Measurements from ENCODE around the gene RAMP1.

Gene RAMP1

GRCh38 chr2:237859082-237859433 lies 365 bp upstream of the RAMP1 start:
- no peaks in the 10 kb centered on the region for H3K36me3 ChIP-seq (ENCODE audit: insufficient read depth, low read length)
- H3K9me3 ChIP-seq (ENCODE audit: insufficient read depth, low read depth, low read length) = no peaks in the 10 kb centered on the region
- no peak overlapping the region for H3K9ac ChIP-seq (ENCODE audit: low read depth, low read length, poor library complexity, severe bottlenecking)
- no peak overlapping the region for H2AFZ ChIP-seq (ENCODE audit: low read length)
- no peaks in the 10 kb centered on the region for H3F3A ChIP-seq (ENCODE audit: low read depth)
- no peak overlapping the region for H3K4me3 ChIP-seq (ENCODE audit: low read length, poor library complexity, severe bottlenecking)
- no peaks in the 10 kb centered on the region for H3K27me3 ChIP-seq (ENCODE audit: insufficient read depth, low read length, poor library complexity, severe bottlenecking)
- peaks cover 2% of the 10 kb centered on the region for H3K4me1 ChIP-seq (ENCODE audit: insufficient read depth, low read length, poor library complexity, severe bottlenecking)
- H3K4me2 ChIP-seq (ENCODE audit: low read depth, low read length, poor library complexity, severe bottlenecking) = no peak overlapping the region
- no peaks in the 10 kb centered on the region for H3K9me2 ChIP-seq (replicated peaks; ENCODE audit: low read depth, low read length)
- H3K79me2 ChIP-seq (ENCODE audit: insufficient read depth, low read length) = no peaks in the 10 kb centered on the region
- TF ChIP-seq EZH2phosphoT487 (IDR thresholded peaks at IDR 0.05; ENCODE audit: borderline replicate concordance) = no peak
- TF ChIP-seq, protein P1, sequence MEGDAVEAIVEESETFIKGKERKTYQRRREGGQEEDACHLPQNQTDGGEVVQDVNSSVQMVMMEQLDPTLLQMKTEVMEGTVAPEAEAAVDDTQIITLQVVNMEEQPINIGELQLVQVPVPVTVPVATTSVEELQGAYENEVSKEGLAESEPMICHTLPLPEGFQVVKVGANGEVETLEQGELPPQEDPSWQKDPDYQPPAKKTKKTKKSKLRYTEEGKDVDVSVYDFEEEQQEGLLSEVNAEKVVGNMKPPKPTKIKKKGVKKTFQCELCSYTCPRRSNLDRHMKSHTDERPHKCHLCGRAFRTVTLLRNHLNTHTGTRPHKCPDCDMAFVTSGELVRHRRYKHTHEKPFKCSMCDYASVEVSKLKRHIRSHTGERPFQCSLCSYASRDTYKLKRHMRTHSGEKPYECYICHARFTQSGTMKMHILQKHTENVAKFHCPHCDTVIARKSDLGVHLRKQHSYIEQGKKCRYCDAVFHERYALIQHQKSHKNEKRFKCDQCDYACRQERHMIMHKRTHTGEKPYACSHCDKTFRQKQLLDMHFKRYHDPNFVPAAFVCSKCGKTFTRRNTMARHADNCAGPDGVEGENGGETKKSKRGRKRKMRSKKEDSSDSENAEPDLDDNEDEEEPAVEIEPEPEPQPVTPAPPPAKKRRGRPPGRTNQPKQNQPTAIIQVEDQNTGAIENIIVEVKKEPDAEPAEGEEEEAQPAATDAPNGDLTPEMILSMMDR (conservative IDR thresholded peaks at IDR 0.05; ENCODE audit: low read length) = no peak
- H4K20me1 ChIP-seq (ENCODE audit: insufficient read depth, low read length, poor library complexity, severe bottlenecking) = no peaks in the 10 kb centered on the region

GRCh38 chr2:237860273-237860935 lies 981 bp downstream of the RAMP1 start:
- Histone ChIP-seq H4K20me1 (ENCODE audit: insufficient read depth, low read length, poor library complexity, severe bottlenecking) (no peaks in the 10 kb centered on the region), H3K27me3 (ENCODE audit: insufficient read depth, low read length, poor library complexity, severe bottlenecking) (no peaks in the 10 kb centered on the region), H3K4me3 (ENCODE audit: low read length, poor library complexity, severe bottlenecking) (no peak overlapping the region), H3K4me1 (ENCODE audit: insufficient read depth, low read length, poor library complexity, severe bottlenecking) (peaks cover 2% of the 10 kb centered on the region), H3F3A (ENCODE audit: low read depth) (no peaks in the 10 kb centered on the region), H3K36me3 (ENCODE audit: insufficient read depth, low read length) (no peaks in the 10 kb centered on the region), H3K9me2 (replicated peaks; ENCODE audit: low read depth, low read length) (no peaks in the 10 kb centered on the region), H3K79me2 (ENCODE audit: insufficient read depth, low read length) (no peaks in the 10 kb centered on the region), H3K9me3 (ENCODE audit: insufficient read depth, low read depth, low read length) (no peaks in the 10 kb centered on the region), H2AFZ (ENCODE audit: low read length) (no peak overlapping the region), H3K4me2 (ENCODE audit: low read depth, low read length, poor library complexity, severe bottlenecking) (no peak overlapping the region), H3K9ac (ENCODE audit: low read depth, low read length, poor library complexity, severe bottlenecking) (no peak overlapping the region)
- TF ChIP-seq, protein P1 (conservative IDR thresholded peaks at IDR 0.05; ENCODE audit: low read length) = no peak
- TF ChIP-seq EZH2phosphoT487 (IDR thresholded peaks at IDR 0.05; ENCODE audit: borderline replicate concordance) = no peak

DNA sequence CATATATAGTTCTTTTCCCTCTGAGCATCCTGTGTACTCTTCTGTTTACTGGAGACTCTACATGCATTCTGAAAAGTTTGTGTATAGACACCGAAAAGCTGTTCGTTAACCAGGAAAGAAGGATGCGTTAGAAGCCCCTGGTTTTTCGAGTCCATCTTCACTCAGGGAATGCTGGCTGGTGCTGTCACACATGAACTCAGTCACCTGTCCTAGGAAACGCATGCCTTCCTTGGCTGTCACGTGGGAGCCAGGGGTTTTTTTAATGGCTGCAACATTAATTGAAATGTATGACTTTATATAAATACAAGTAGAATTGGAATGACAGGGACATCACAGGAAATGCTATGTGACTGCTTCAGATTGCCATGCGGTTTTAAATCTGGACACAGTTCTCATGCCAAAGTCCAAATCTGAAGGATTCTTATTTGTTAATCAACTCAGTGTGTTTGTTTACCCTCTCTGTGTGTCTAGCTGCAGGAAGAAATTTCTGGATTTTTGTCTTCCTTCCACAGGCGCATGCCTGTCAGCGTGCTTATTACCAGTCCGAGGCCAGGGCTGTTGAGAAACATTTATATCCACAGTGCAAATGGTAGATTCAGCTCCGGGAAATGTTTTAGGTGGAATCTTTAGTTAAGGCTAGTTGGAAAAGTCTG lies 2.6 kb downstream of the RAMP1 start:
- Histone ChIP-seq H3K9me3 (ENCODE audit: insufficient read depth, low read depth, low read length) (no peaks in the 10 kb centered on the region), H4K20me1 (ENCODE audit: insufficient read depth, low read length, poor library complexity, severe bottlenecking) (no peaks in the 10 kb centered on the region), H3K27me3 (ENCODE audit: insufficient read depth, low read length, poor library complexity, severe bottlenecking) (no peaks in the 10 kb centered on the region), H3K79me2 (ENCODE audit: insufficient read depth, low read length) (no peaks in the 10 kb centered on the region), H2AFZ (ENCODE audit: low read length) (no peak overlapping the region), H3F3A (ENCODE audit: low read depth) (no peaks in the 10 kb centered on the region), H3K4me3 (ENCODE audit: low read length, poor library complexity, severe bottlenecking) (no peak overlapping the region), H3K4me2 (ENCODE audit: low read depth, low read length, poor library complexity, severe bottlenecking) (no peak overlapping the region), H3K36me3 (ENCODE audit: insufficient read depth, low read length) (no peaks in the 10 kb centered on the region), H3K4me1 (ENCODE audit: insufficient read depth, low read length, poor library complexity, severe bottlenecking) (peaks cover 2% of the 10 kb centered on the region), H3K9ac (ENCODE audit: low read depth, low read length, poor library complexity, severe bottlenecking) (no peak overlapping the region), H3K9me2 (replicated peaks; ENCODE audit: low read depth, low read length) (no peaks in the 10 kb centered on the region)
- TF ChIP-seq EZH2phosphoT487 (IDR thresholded peaks at IDR 0.05; ENCODE audit: borderline replicate concordance) = no peak
- TF ChIP-seq, protein P1 (conservative IDR thresholded peaks at IDR 0.05; ENCODE audit: low read length) = no peak
